Adrenal gland (tissue), 12 donors: ENCODE results near the gene HVCN1. TPM values are rescaled to one million over a fixed set of nuclear protein-coding genes. Genes with fewer than 3 reads are reported as not detected.
"Not testable (repeated sequence)": the region's sequence is repeated elsewhere in the genome, so short reads cannot be mapped to it uniquely, and the experiment has no call there.

ENCODE experiments used
- DNase-seq, 7 donors: peaks; one replicate each; pipeline ENCODE4 v3.0.0-alpha.2; 2019 to 2020
- H3K27ac ChIP-seq, 5 donors: fragments of 200-600 bp; sonication (generic) in 4 of 5; 1 replicate in 3 of 5; 2 replicates in 2 of 5; pipeline versions ENCODE4 v1.5.1 to v1.8.0; 2016 to 2020; ENCODE audit warnings: mild to moderate bottlenecking in 1 of 5
- H3K27me3 ChIP-seq: fragments of 200-600 bp; 2 replicates; pipeline ENCODE4 v1.8.0; 2021
- H3K36me3 ChIP-seq, 2 donors: fragments of 200-600 bp; replicated peaks in 1 of 2; 1 replicate in 1 of 2; 2 replicates in 1 of 2; pipeline versions ENCODE4 v1.5.1 to v1.8.0; 2018 to 2022
- H3K4me1 ChIP-seq, 2 donors: fragments of 200-600 bp; replicated peaks in 1 of 2; 1 replicate in 1 of 2; 2 replicates in 1 of 2; pipeline versions ENCODE4 v1.5.1 to v1.8.0; 2018 to 2021
- H3K4me3 ChIP-seq, 4 donors: fragments of 200-600 bp; sonication (generic) in 3 of 4; one replicate each; pipeline ENCODE4 v1.5.1; 2016 to 2018
- H3K9me3 ChIP-seq, 3 donors: fragments of 200-600 bp; sonication (generic) in 1 of 3; replicated peaks in 1 of 3; 1 replicate in 2 of 3; 2 replicates in 1 of 3; pipeline versions ENCODE4 v1.5.1 to v1.8.0; 2016 to 2021
- CTCF ChIP-seq, 6 experiments: fragments of 450-650 bp in 4 of 6; fragments of 200-600 bp in 2 of 6; sonication (generic) in 1 of 6; IDR thresholded peaks; 1 replicate in 5 of 6; 2 replicates in 1 of 6; pipeline versions ENCODE4 v1.5.1 to v1.8.0; 2016 to 2021; ENCODE audit warnings: antibody characterized with exemption in 6 of 6, mild to moderate bottlenecking in 2 of 6, moderate library complexity in 1 of 6
- POLR2A ChIP-seq, 2 donors: fragments of 450-650 bp; IDR thresholded peaks; one replicate each; pipeline ENCODE4 v1.6.1; 2017; ENCODE audit warnings: antibody characterized with exemption in 2 of 2, mild to moderate bottlenecking in 2 of 2, moderate library complexity in 1 of 2
- WGBS, 4 donors: extraction: QIAGEN DNeasy Blood & Tissue Kit in 2 of 4; methylation state at CpG; one replicate each; pipeline versions ENCODE4 v1.1.5 to v1.1.7; 2013 to 2017; 5-methylcytosine and 5-hydroxymethylcytosine counted together
- intact Hi-C, 2 donors: fragments of 100-400 bp; cut with DNase I; formaldehyde crosslinking; loops; one replicate each; pipeline versions ENCODE4 v1.14.1 to v1.15.0; 2022 to 2023
- polyA plus RNA-seq, 3 donors: library from polyadenylated mRNA; stranded (reverse); fragments of 200-250 nt in 2 of 3; fragments of 350-450 nt in 1 of 3; fragmentation: Illumina TruSeq in 1 of 3; extraction: RNeasy Lipid Tissue Mini Kit (QIAGEN cat#74804) in 1 of 3; gene quantifications; one replicate each; pipeline ENCODE4 v1.2.3, GENCODE V29; 2013 to 2014
- total RNA-seq, 9 donors: library from RNA; depleted of rRNA in 4 of 9; stranded (reverse); fragments of >200 nt in 4 of 9; fragments of 120-200 nt in 1 of 9; fragmentation: NEBNext Ultra II Directional in 1 of 9; extraction: Animal tissue kit (Norgen Biotek cat#: 25700) in 1 of 9; gene quantifications; one replicate each; pipeline versions ENCODE4 v1.1.0 to v1.2.4, GENCODE V29; 2013 to 2023
- donor health status: healthy with polysubstance abuse.
- donor health status: Bipolar disorder and iron deficiency.
- donor health status: DM: yes; HTN: yes; CAD: no.
- donor health status: DM: no; HTN: no; CAD: no.
- donor health status: DM: no; HTN: no; CAD: no.
- donor health status: DM: yes; HTN: yes; CAD: no.

Gene HVCN1
- total and polyA plus RNA-seq, 12 donors, result 5.7 to 71.0 (median 12.7) TPM

GRCh38 chr12:110726708-110727369 lies 37.9 kb upstream of the HVCN1 start:
- H3K4me1 ChIP-seq, result peaks cover 0 to 27% of the 10 kb centered on the region in 2 donors
- H3K36me3 ChIP-seq, result peaks cover 0 to 66% of the 10 kb centered on the region in 2 donors
- intact Hi-C loops, result no loop called here
- TF ChIP-seq CTCF (IDR thresholded peaks at IDR 0.05) (no peak), POLR2A (IDR thresholded peaks at IDR 0.05) (no peak)
- H3K27ac ChIP-seq, result no peak overlapping the region
- H3K4me3 ChIP-seq, result no peak overlapping the region
- H3K27me3 ChIP-seq, result no peaks in the 10 kb centered on the region
- 86 to 94% (median 91%) methylated on average over 9 of the region's 9 CpGs for WGBS, 4 donors
- H3K9me3 ChIP-seq, result no peaks in the 10 kb centered on the region
- DNase-seq, result no peak

- Histone ChIP-seq H3K36me3 (peaks cover 0 to 69% of the 10 kb centered on the region in 2 donors), H3K27me3 (no peaks in the 10 kb centered on the region), H3K4me3 (no peak overlapping the region), H3K27ac (no peak overlapping the region), H3K4me1 (peaks cover 0 to 23% of the 10 kb centered on the region in 2 donors), H3K9me3 (no peaks in the 10 kb centered on the region)
- DNase-seq, result no peak
- intact Hi-C loops, result no loop called here
- WGBS, 4 donors, result 93 to 98% (median 97%) methylated on average over 4 of the region's 4 CpGs
- no peak for TF ChIP-seq POLR2A (IDR thresholded peaks at IDR 0.05)
- no peak for TF ChIP-seq CTCF (IDR thresholded peaks at IDR 0.05)
Measured at GRCh38 chr12:110726028-110726427, 37.1 kb upstream of the HVCN1 start.

- 84 to 89% (median 85%) methylated on average over 4 of the region's 4 CpGs for WGBS, 4 donors
Measured at GRCh38 chr12:110725267-110725666, 36.4 kb upstream of the HVCN1 start.

GRCh38 chr12:110722892-110723291 lies 34.0 kb upstream of the HVCN1 start:
- intact Hi-C loops, DNase-seq, H3K4me3 ChIP-seq, H3K27me3 ChIP-seq, H3K9me3 ChIP-seq, H3K27ac ChIP-seq: not testable (repeated sequence)
- 79 to 91% (median 86%) methylated on average over 3 of the region's 3 CpGs for WGBS, 4 donors
- Histone ChIP-seq H3K36me3 (peaks cover 0 to 72% of the 10 kb centered on the region in 2 donors), H3K4me1 (peaks cover 0 to 10% of the 10 kb centered on the region in 2 donors)

More at GRCh38 chr12:110725267-110725666, 36.4 kb upstream of the HVCN1 start:
- H3K4me1 ChIP-seq, result peaks cover 0 to 18% of the 10 kb centered on the region in 2 donors
- H3K27me3 ChIP-seq, result no peaks in the 10 kb centered on the region
- intact Hi-C loops, result no loop called here
- no peak overlapping the region for H3K4me3 ChIP-seq
- TF ChIP-seq CTCF (IDR thresholded peaks at IDR 0.05), result no peak
- H3K9me3 ChIP-seq, result no peaks in the 10 kb centered on the region
- DNase-seq, result no peak
- H3K27ac ChIP-seq, result no peak overlapping the region
- H3K36me3 ChIP-seq, result peaks cover 0 to 69% of the 10 kb centered on the region in 2 donors

- Histone ChIP-seq H3K27me3 (no peaks in the 10 kb centered on the region), H3K4me3 (no peak overlapping the region), H3K36me3 (peaks cover 0 to 76% of the 10 kb centered on the region in 2 donors), H3K4me1 (peaks cover 0 to 10% of the 10 kb centered on the region in 2 donors), H3K9me3 (no peaks in the 10 kb centered on the region), H3K27ac (no peak overlapping the region)
- DNase-seq, result no peak
- intact Hi-C loops, result no loop called here
- no peak for TF ChIP-seq CTCF (IDR thresholded peaks at IDR 0.05)
Measured at GRCh38 chr12:110721570-110721969, 32.7 kb upstream of the HVCN1 start.
